GM21619 (cell line): ENCODE measurements around the gene C4A.
"Not testable (repeated sequence)": the region's sequence is repeated elsewhere in the genome, so short reads cannot be mapped to it uniquely, and the experiment has no call there.

Experiments used
- ATAC-seq: cut with Tn5 transposase; IDR thresholded peaks from one replicate; pipeline ENCODE4 v1.9.1; 2021; ENCODE audit not compliant: unreplicated experiment

Gene C4A

GRCh38 chr6:31958741-31959739 is 22.8 kb upstream of the C4A start, which contains the start of the genes NELFE and SKIC2:
Gene NELFE (minus strand): TSS chr6:31958971. CDS start chr6:31958446, 525 bp downstream.
Gene SKIC2 (plus strand): TSS chr6:31959175. CDS start chr6:31959193, 18 bp downstream.
- peak; percentile 96 for ATAC-seq

GRCh38 chr6:31961616-31962015 is 20.2 kb upstream of the C4A start:
- no peak for ATAC-seq

- no peak for ATAC-seq
Measured at GRCh38 chr6:31963921-31964320, 17.9 kb upstream of the C4A start.

GRCh38 chr6:31965700-31966099 is 16.2 kb upstream of the C4A start:
- no peak for ATAC-seq

GRCh38 chr6:31966506-31966905 is 15.4 kb upstream of the C4A start:
- ATAC-seq: no peak

- no peak for ATAC-seq
Measured at GRCh38 chr6:31966997-31967925, 14.6 kb upstream of the C4A start.

GRCh38 chr6:31967926-31968320 is 13.9 kb upstream of the C4A start:
- ATAC-seq: no peak

- ATAC-seq: no peak
Measured at GRCh38 chr6:31968326-31968725, 13.5 kb upstream of the C4A start.

GRCh38 chr6:31968791-31969711 is 12.8 kb upstream of the C4A start:
- no peak for ATAC-seq

GRCh38 chr6:31969712-31970603 is 11.9 kb upstream of the C4A start:
- ATAC-seq: no peak

GRCh38 chr6:31970604-31971271 is 11.1 kb upstream of the C4A start:
- no peak for ATAC-seq

GRCh38 chr6:31971279-31971992 is 10.4 kb upstream of the C4A start:
- no peak for ATAC-seq

GRCh38 chr6:31971993-31972708 is 9.7 kb upstream of the C4A start, which contains the start of gene DXO:
Gene DXO (minus strand): TSS chr6:31972138. CDS start chr6:31971675, 463 bp downstream.
- peak; percentile 79 for ATAC-seq

GRCh38 chr6:31972709-31973350 is 9.0 kb upstream of the C4A start:
- ATAC-seq: no peak

- not testable (repeated sequence) for ATAC-seq
Measured at GRCh38 chr6:31976065-31976464, 5.8 kb upstream of the C4A start.

GRCh38 chr6:31977816-31978431 is 3.9 kb upstream of the C4A start:
- no peak for ATAC-seq
